Measurements from ENCODE around the gene ZFP92. TPM values are rescaled to one million over a fixed set of nuclear protein-coding genes. Genes with fewer than 3 reads are reported as not detected.

Gene ZFP92
- total RNA-seq, 1 experiment from 2014 or later = 0.16 TPM

DNA sequence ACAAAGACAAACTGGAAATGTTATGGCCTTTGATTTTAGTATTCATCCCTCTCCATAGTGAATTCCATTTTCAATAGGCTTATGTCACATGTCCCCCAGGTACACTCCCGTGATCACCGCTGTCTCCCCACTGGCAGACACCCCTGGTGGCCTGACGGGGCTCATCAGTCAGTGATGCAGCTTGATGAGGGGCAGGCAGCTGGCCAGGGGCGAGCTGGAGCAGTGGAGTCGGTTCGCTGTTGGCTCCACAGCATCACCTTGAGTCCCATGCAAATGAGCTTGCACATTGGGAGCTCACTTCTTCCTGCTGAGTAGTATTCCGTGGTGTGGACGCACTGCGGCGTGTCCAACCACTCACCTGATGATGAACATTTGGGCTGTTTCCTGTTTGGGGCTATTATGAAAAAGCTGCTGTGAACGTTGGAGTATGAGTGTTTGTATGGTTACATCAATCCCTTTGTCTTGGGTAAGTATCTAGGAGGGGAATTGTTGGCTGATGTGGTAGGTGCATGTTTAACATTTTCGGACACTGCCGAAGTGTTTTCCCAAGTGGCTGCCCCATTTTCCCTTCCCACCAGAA is 29.4 kb downstream of the ZFP92 start:
- H3K4me1 Mint-ChIP-seq (ENCODE audit: low read depth, unreplicated experiment) = no peaks in the 10 kb centered on the region
- no peak for TF ChIP-seq CTCF (IDR thresholded peaks at IDR 0.05; ENCODE audit: insufficient read depth in 1 of 2, low read depth in 1 of 2, low read length in 1 of 2, severe bottlenecking in 1 of 2, unreplicated experiment in 1 of 2)
- CTCF ChIA-PET = no interaction called here
- H3K9me3 Mint-ChIP-seq (ENCODE audit: unreplicated experiment) = no peaks in the 10 kb centered on the region
- peaks cover 10% of the 10 kb centered on the region for H3K36me3 Mint-ChIP-seq (ENCODE audit: insufficient read depth, unreplicated experiment)
- no peaks in the 10 kb centered on the region for H3K36me3 ChIP-seq (ENCODE audit: control insufficient read depth, insufficient read depth, low read length)
- POLR2A ChIA-PET = no interaction called here
- H3K27me3 ChIP-seq (replicated peaks; ENCODE audit: control insufficient read depth, insufficient read depth, low read length) = no peaks in the 10 kb centered on the region
- H3K27ac Mint-ChIP-seq (ENCODE audit: unreplicated experiment) = no peak overlapping the region
- no peak overlapping the region for H3K4me3 Mint-ChIP-seq (ENCODE audit: unreplicated experiment)
- H3K4me1 ChIP-seq = no peaks in the 10 kb centered on the region
- H3K4me3 ChIP-seq (ENCODE audit: low read depth, low read length) = no peak overlapping the region
- intact Hi-C loops (cut with micrococcal nuclease; ENCODE audit: unreplicated experiment) = no loop called here
- DNase-seq = no peak
- H3K27me3 Mint-ChIP-seq (ENCODE audit: insufficient read depth, unreplicated experiment) = peaks cover 3% of the 10 kb centered on the region
- BruUV-seq (replicated peaks) = no TSS peak
- H3K9me3 ChIP-seq = no peaks in the 10 kb centered on the region

GRCh38 chrX:153441296-153441695 is 30.0 kb downstream of the ZFP92 start:
- Histone ChIP-seq H3K4me1 (no peaks in the 10 kb centered on the region), H3K36me3 (ENCODE audit: control insufficient read depth, insufficient read depth, low read length) (no peaks in the 10 kb centered on the region), H3K27me3 (replicated peaks; ENCODE audit: control insufficient read depth, insufficient read depth, low read length) (no peaks in the 10 kb centered on the region), H3K4me3 (ENCODE audit: low read depth, low read length) (no peak overlapping the region), H3K9me3 (no peaks in the 10 kb centered on the region)
- ChIA-PET POLR2A (no interaction called here), CTCF (no interaction called here)
- no peak for TF ChIP-seq CTCF (IDR thresholded peaks at IDR 0.05; ENCODE audit: insufficient read depth in 1 of 2, low read depth in 1 of 2, low read length in 1 of 2, severe bottlenecking in 1 of 2, unreplicated experiment in 1 of 2)
- BruUV-seq (replicated peaks) = no TSS peak
- H3K36me3 Mint-ChIP-seq (ENCODE audit: insufficient read depth, unreplicated experiment) = peaks cover 10% of the 10 kb centered on the region
- intact Hi-C loops (cut with micrococcal nuclease; ENCODE audit: unreplicated experiment) = no loop called here
- no peak for DNase-seq
- no peaks in the 10 kb centered on the region for H3K9me3 Mint-ChIP-seq (ENCODE audit: unreplicated experiment)
- no peaks in the 10 kb centered on the region for H3K4me1 Mint-ChIP-seq (ENCODE audit: low read depth, unreplicated experiment)
- peaks cover 3% of the 10 kb centered on the region for H3K27me3 Mint-ChIP-seq (ENCODE audit: insufficient read depth, unreplicated experiment)
- H3K4me3 Mint-ChIP-seq (ENCODE audit: unreplicated experiment) = no peak overlapping the region
- no peak overlapping the region for H3K27ac Mint-ChIP-seq (ENCODE audit: unreplicated experiment)

- Mint-ChIP-seq H3K36me3 (ENCODE audit: insufficient read depth, unreplicated experiment) (peaks cover 10% of the 10 kb centered on the region), H3K27me3 (ENCODE audit: insufficient read depth, unreplicated experiment) (peaks cover 3% of the 10 kb centered on the region), H3K4me3 (ENCODE audit: unreplicated experiment) (no peak overlapping the region), H3K27ac (ENCODE audit: unreplicated experiment) (no peak overlapping the region), H3K9me3 (ENCODE audit: unreplicated experiment) (no peaks in the 10 kb centered on the region), H3K4me1 (ENCODE audit: low read depth, unreplicated experiment) (no peaks in the 10 kb centered on the region)
- intact Hi-C loops (cut with micrococcal nuclease; ENCODE audit: unreplicated experiment) = no loop called here
- Histone ChIP-seq H3K27me3 (replicated peaks; ENCODE audit: control insufficient read depth, insufficient read depth, low read length) (no peaks in the 10 kb centered on the region), H3K9me3 (no peaks in the 10 kb centered on the region), H3K4me3 (ENCODE audit: low read depth, low read length) (no peak overlapping the region), H3K36me3 (ENCODE audit: control insufficient read depth, insufficient read depth, low read length) (no peaks in the 10 kb centered on the region), H3K4me1 (no peaks in the 10 kb centered on the region)
- ChIA-PET POLR2A (no interaction called here), CTCF (no interaction called here)
- DNase-seq = no peak
- no TSS peak for BruUV-seq (replicated peaks)
- TF ChIP-seq CTCF (IDR thresholded peaks at IDR 0.05; ENCODE audit: insufficient read depth in 1 of 2, low read depth in 1 of 2, low read length in 1 of 2, severe bottlenecking in 1 of 2, unreplicated experiment in 1 of 2) = no peak
Observed at GRCh38 chrX:153441981-153442380, 30.7 kb downstream of the ZFP92 start.

Data from Caco-2 (cell line).